Lung (tissue), 12 donors: ENCODE measurements around the gene ECE1. TPM values are rescaled to one million over a fixed set of nuclear protein-coding genes. Genes with fewer than 3 reads are reported as not detected.
A peak's percentile ranks its signal among the peaks of the same experiment; 100 is the strongest.

ENCODE experiments used
- ATAC-seq: fragments of 200-7000 bp; cut with Tn5 transposase; one replicate; pipeline ENCODE4 v1.9.1; 2020; ENCODE audit warnings: moderate number of reproducible peaks; ENCODE audit not compliant: insufficient read depth, low FRiP score
- DNase-seq, 3 donors: peaks; one replicate each; pipeline ENCODE4 v3.0.0-alpha.2; 2013 to 2017
- H3K27ac ChIP-seq, 2 donors: one replicate each; pipeline ENCODE4 v1.5.1; 2013; ENCODE audit warnings: mild to moderate bottlenecking in 2 of 2, moderate library complexity in 2 of 2, control low read depth in 1 of 2, inconsistent platforms in 1 of 2, low read depth in 1 of 2, low read length in 1 of 2
- H3K27me3 ChIP-seq, 3 donors: one replicate each; pipeline ENCODE4 v1.5.1; 2013; ENCODE audit warnings: low read length in 2 of 3; ENCODE audit not compliant: control insufficient read depth in 3 of 3, insufficient read depth in 3 of 3
- H3K36me3 ChIP-seq, 4 donors: one replicate each; pipeline ENCODE4 v1.5.1; 2013; ENCODE audit warnings: low read length in 4 of 4, mild to moderate bottlenecking in 1 of 4, moderate library complexity in 1 of 4; ENCODE audit not compliant: control insufficient read depth in 4 of 4, insufficient read depth in 4 of 4
- H3K4me1 ChIP-seq, 5 donors: one replicate each; pipeline ENCODE4 v1.5.1; 2013; ENCODE audit warnings: low read length in 5 of 5, mild to moderate bottlenecking in 2 of 5, moderate library complexity in 1 of 5; ENCODE audit not compliant: control insufficient read depth in 5 of 5, insufficient read depth in 5 of 5
- H3K4me3 ChIP-seq: one replicate; pipeline ENCODE4 v1.5.1; 2013; ENCODE audit warnings: mild to moderate bottlenecking, control low read depth, moderate library complexity
- H3K9ac ChIP-seq, 2 donors: one replicate each; pipeline ENCODE4 v1.5.1; 2013; ENCODE audit warnings: low read length in 2 of 2, control low read depth in 1 of 2; ENCODE audit not compliant: insufficient read depth in 1 of 2
- H3K9me3 ChIP-seq, 4 donors: one replicate each; pipeline ENCODE4 v1.5.1; 2013; ENCODE audit warnings: low read length in 3 of 4, mild to moderate bottlenecking in 1 of 4, moderate library complexity in 1 of 4; ENCODE audit not compliant: control insufficient read depth in 4 of 4, insufficient read depth in 3 of 4
- CTCF ChIP-seq: IDR thresholded peaks from 2 replicates; pipeline ENCODE4 v1.5.1; 2012; ENCODE audit warnings: mild to moderate bottlenecking; ENCODE audit errors: control extremely low read depth, extremely low read depth
- WGBS, 2 donors: extraction: QIAGEN DNeasy Blood & Tissue Kit; methylation state at CpG; one replicate each; pipeline ENCODE4 v1.1.7; 2013; 5-methylcytosine and 5-hydroxymethylcytosine counted together
- polyA plus RNA-seq, 2 donors: library from polyadenylated mRNA; stranded (reverse); fragments of 200-250 nt; gene quantifications; one replicate each; pipeline ENCODE4 v1.2.1, GENCODE V29; 2013
- total RNA-seq, 2 donors: library from RNA; depleted of rRNA in 1 of 2; stranded (reverse); fragments of >200 nt in 1 of 2; gene quantifications; one replicate each; pipeline ENCODE4 v1.2.1, GENCODE V29; 2014 to 2021
- donor health status: control.
- donor health status: control.
- donor health status: Bipolar disorder and iron deficiency.
- donor health status: healthy.
- donor health status: DM: yes; HTN: yes; CAD: no.

Gene ECE1
- total and polyA plus RNA-seq, 4 donors: 55.7 to 129 (median 105) TPM

GRCh38 chr1:21333824-21334213 lies 43.6 kb upstream of the ECE1 start:
- Histone ChIP-seq H3K27me3 (no peaks in the 10 kb centered on the region), H3K4me1 (peaks cover 13 to 46% (median 39%) of the 10 kb centered on the region in 5 donors), H3K4me3 (no peak overlapping the region), H3K36me3 (peaks cover 0 to 3% (median 0%) of the 10 kb centered on the region in 4 donors), H3K9ac (no peak overlapping the region), H3K9me3 (no peaks in the 10 kb centered on the region), H3K27ac (peak overlapping the region; percentile 13 to 90)
- DNase-seq: no peak
- no peak for ATAC-seq
- no peak for TF ChIP-seq CTCF
- 89 to 92% methylated on average over 5 of the region's 5 CpGs for WGBS, 2 donors

- 53 to 68% methylated on average over 7 of the region's 8 CpGs for WGBS, 2 donors
- H3K27ac ChIP-seq: peak overlapping the region; percentile 13 to 17
- no peaks in the 10 kb centered on the region for H3K27me3 ChIP-seq
- DNase-seq: peak in 1 of 3 donors; percentile 51
- no peak for TF ChIP-seq CTCF
- H3K4me1 ChIP-seq: peaks cover 7 to 40% (median 36%) of the 10 kb centered on the region in 5 donors
- H3K4me3 ChIP-seq: no peak overlapping the region
- ATAC-seq: no peak
- no peak overlapping the region for H3K9ac ChIP-seq
- no peaks in the 10 kb centered on the region for H3K9me3 ChIP-seq
- peaks cover 0 to 3% (median 0%) of the 10 kb centered on the region in 4 donors for H3K36me3 ChIP-seq
Observed at GRCh38 chr1:21332554-21333311, 42.5 kb upstream of the ECE1 start.

- ATAC-seq (no peak), DNase-seq (no peak)
- Histone ChIP-seq H3K4me3 (no peak overlapping the region), H3K4me1 (peaks cover 5 to 35% (median 28%) of the 10 kb centered on the region in 5 donors), H3K27ac (peak overlapping the region in 1 of 2 donors; percentile 50), H3K36me3 (peaks cover 0 to 3% (median 0%) of the 10 kb centered on the region in 4 donors), H3K27me3 (no peaks in the 10 kb centered on the region), H3K9ac (no peak overlapping the region), H3K9me3 (no peaks in the 10 kb centered on the region)
- 47% methylated on average over 9 of the region's 9 CpGs for WGBS, 2 donors
- TF ChIP-seq CTCF: no peak
Observed at GRCh38 chr1:21331752-21332478, 41.7 kb upstream of the ECE1 start.
